ENCODE measurements around the gene PAK6. TPM values are rescaled to one million over a fixed set of nuclear protein-coding genes. Genes with fewer than 3 reads are reported as not detected.

PAK6 gene
- total RNA-seq, 1 donor = not detected

DNA sequence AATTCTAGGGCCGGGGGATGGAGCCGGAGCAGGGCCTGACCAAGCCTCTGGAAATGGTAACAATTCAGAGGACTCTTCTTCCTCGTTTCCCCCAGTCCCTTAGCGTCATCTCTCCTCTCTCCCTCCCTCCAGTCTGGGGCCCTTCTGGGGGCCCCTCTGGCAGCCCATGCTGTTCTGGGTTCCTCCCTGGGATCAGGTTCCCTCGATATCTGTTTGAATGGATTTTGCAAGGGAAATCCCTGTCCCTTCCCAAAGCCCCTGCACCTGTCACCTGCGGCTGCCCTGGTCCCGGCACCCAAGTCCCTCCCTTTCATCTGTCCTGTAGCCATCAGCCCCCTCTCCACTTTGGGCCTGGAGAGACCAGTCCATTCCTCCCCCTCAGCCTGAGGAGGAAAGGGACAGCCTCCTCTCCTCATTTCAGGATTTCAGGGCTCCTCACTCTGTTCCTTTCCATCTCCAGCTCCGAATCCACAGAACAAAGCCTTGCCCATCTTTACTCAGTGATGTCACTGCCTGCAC, 70.5 kb downstream of the PAK6 start:
- TF ChIP-seq, protein P1, sequence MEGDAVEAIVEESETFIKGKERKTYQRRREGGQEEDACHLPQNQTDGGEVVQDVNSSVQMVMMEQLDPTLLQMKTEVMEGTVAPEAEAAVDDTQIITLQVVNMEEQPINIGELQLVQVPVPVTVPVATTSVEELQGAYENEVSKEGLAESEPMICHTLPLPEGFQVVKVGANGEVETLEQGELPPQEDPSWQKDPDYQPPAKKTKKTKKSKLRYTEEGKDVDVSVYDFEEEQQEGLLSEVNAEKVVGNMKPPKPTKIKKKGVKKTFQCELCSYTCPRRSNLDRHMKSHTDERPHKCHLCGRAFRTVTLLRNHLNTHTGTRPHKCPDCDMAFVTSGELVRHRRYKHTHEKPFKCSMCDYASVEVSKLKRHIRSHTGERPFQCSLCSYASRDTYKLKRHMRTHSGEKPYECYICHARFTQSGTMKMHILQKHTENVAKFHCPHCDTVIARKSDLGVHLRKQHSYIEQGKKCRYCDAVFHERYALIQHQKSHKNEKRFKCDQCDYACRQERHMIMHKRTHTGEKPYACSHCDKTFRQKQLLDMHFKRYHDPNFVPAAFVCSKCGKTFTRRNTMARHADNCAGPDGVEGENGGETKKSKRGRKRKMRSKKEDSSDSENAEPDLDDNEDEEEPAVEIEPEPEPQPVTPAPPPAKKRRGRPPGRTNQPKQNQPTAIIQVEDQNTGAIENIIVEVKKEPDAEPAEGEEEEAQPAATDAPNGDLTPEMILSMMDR (IDR thresholded peaks at IDR 0.05; ENCODE audit: extremely low read depth, low read depth, low read length) = no peak
- Histone ChIP-seq H3K79me2 (ENCODE audit: insufficient read depth, low read length) (no peaks in the 10 kb centered on the region), H3K4me1 (ENCODE audit: insufficient read depth, low read length) (peaks cover 12% of the 10 kb centered on the region), H3K27me3 (ENCODE audit: insufficient read depth, low read length) (peaks cover 36% of the 10 kb centered on the region), H3K36me3 (ENCODE audit: insufficient read depth, low read length) (no peaks in the 10 kb centered on the region), H3K4me3 (ENCODE audit: insufficient read depth, low read length) (no peak overlapping the region), H4K20me1 (ENCODE audit: insufficient read depth, low read length) (no peaks in the 10 kb centered on the region), H3K27ac (ENCODE audit: low read depth, low read length) (no peak overlapping the region), H2AFZ (ENCODE audit: low read length) (no peak overlapping the region), H3K9me3 (ENCODE audit: low read depth, low read length) (no peaks in the 10 kb centered on the region), H3K4me2 (ENCODE audit: insufficient read depth, low read length) (no peak overlapping the region)
- DNase-seq (ENCODE audit: insufficient read length, low spot score, missing footprints) = no peak

DNA sequence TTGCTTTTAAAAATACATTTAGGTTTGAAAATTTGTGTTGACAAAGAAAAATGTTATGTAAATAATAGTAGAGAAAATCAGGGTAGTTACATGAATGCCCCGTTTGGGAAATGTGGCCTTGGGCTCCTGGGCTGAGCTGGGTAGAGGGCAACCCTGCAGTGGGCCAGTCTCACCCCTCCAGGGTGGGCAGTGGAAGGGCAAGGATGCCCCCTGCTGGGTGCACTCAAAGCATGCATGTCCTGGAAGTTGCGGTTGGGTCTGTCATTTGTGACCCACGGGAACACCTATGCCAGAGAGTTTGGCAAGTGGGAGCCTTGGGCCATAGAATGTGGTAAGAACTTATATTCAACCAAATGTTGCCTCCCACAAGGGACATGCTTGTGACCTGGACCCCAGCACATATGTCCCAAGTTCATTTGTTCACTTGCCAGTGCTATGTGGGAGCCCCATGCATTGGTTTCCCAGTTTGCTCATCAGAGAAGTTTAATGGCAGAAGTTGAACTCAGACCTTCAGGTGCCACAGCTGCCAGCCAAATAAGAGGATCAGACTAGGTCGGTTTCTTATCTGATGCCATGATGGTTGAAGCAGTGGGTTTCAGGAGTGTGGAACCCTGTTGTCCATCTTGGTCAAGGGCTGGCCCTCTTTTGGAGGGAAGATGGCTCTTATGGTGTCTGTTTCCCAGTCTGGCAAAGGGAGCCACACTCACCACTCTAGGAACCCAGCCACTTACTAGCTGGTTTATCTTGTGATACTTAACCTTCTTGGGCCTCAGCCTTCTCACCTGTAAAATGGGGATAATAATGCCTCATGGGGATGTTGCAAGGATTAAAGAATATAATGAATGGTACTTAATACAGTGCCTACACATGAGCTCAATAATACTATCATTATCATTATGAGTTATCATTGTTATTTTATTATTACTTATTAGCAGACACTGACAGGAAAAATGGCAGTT, 71.4 kb downstream of the PAK6 start:
- no peak overlapping the region for H3K4me3 ChIP-seq (ENCODE audit: insufficient read depth, low read length)
- H2AFZ ChIP-seq (ENCODE audit: low read length) = no peak overlapping the region
- no peaks in the 10 kb centered on the region for H4K20me1 ChIP-seq (ENCODE audit: insufficient read depth, low read length)
- TF ChIP-seq, protein P1 (IDR thresholded peaks at IDR 0.05; ENCODE audit: extremely low read depth, low read depth, low read length) = peak; percentile 62
- peak; percentile 67 for DNase-seq (ENCODE audit: insufficient read length, low spot score, missing footprints)
- H3K4me1 ChIP-seq (ENCODE audit: insufficient read depth, low read length) = peaks cover 17% of the 10 kb centered on the region
- H3K27ac ChIP-seq (ENCODE audit: low read depth, low read length) = no peak overlapping the region
- H3K4me2 ChIP-seq (ENCODE audit: insufficient read depth, low read length) = no peak overlapping the region
- H3K36me3 ChIP-seq (ENCODE audit: insufficient read depth, low read length) = no peaks in the 10 kb centered on the region
- no peaks in the 10 kb centered on the region for H3K79me2 ChIP-seq (ENCODE audit: insufficient read depth, low read length)
- no peaks in the 10 kb centered on the region for H3K9me3 ChIP-seq (ENCODE audit: low read depth, low read length)
- peaks cover 29% of the 10 kb centered on the region for H3K27me3 ChIP-seq (ENCODE audit: insufficient read depth, low read length)

DNA sequence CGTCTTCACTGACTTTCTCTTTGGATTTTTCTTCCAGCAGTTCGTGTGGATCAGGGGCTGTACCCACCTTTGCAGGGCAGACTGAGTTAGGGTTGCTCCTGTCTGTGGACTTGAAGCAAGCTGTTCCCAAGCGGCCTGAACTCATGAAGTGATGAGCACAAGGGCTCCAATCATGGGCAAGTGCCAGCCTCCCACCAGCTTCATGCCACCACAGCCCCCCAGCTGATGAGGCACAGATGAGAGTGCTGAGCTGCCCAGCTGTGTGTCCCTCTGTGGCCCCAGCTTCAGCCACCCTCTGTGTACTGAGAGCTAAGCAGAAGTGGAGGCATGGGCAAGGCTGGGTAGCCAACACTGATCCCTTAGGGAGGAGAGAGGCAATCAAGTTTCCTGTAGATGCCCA, 72.1 kb downstream of the PAK6 start:
- TF ChIP-seq, protein P1 (IDR thresholded peaks at IDR 0.05; ENCODE audit: extremely low read depth, low read depth, low read length) = no peak
- Histone ChIP-seq H3K36me3 (ENCODE audit: insufficient read depth, low read length) (no peaks in the 10 kb centered on the region), H3K79me2 (ENCODE audit: insufficient read depth, low read length) (no peaks in the 10 kb centered on the region), H3K4me2 (ENCODE audit: insufficient read depth, low read length) (no peak overlapping the region), H3K9me3 (ENCODE audit: low read depth, low read length) (no peaks in the 10 kb centered on the region), H3K27ac (ENCODE audit: low read depth, low read length) (no peak overlapping the region), H2AFZ (ENCODE audit: low read length) (no peak overlapping the region), H3K4me1 (ENCODE audit: insufficient read depth, low read length) (peaks cover 17% of the 10 kb centered on the region), H4K20me1 (ENCODE audit: insufficient read depth, low read length) (no peaks in the 10 kb centered on the region), H3K27me3 (ENCODE audit: insufficient read depth, low read length) (peaks cover 23% of the 10 kb centered on the region), H3K4me3 (ENCODE audit: insufficient read depth, low read length) (no peak overlapping the region)
- no peak for DNase-seq (ENCODE audit: insufficient read length, low spot score, missing footprints)

Data from osteoblast (primary cell).